Measurements from ENCODE around the gene ATG10. TPM values are rescaled to one million over a fixed set of nuclear protein-coding genes. Genes with fewer than 3 reads are reported as not detected.

ATG10 gene
- total and polyA plus RNA-seq, 2 of the 8 experiments (the other 6 are each of a cell fraction or from before 2014, with no cell fraction given): 3.7 to 8.8 TPM

GRCh38 chr5:82255844-82256243 is 284.0 kb downstream of the ATG10 start:
- Histone ChIP-seq H3K36me3 (ENCODE audit: control insufficient read depth in 2 of 4, insufficient read depth in 4 of 4, low read length in 3 of 4) (no peaks in the 10 kb centered on the region), H3K18ac (ENCODE audit: extremely low read depth, low read length) (no peak overlapping the region), H3K4me1 (replicated peaks in 1 of 4; ENCODE audit: control insufficient read depth in 3 of 4, insufficient read depth in 4 of 4, low read length in 3 of 4) (peaks cover 0 to 14% (median 6%) of the 10 kb centered on the region in 4 experiments), H2AK5ac (ENCODE audit: low read depth, low read length) (no peak overlapping the region), H2BK12ac (ENCODE audit: low read depth, low read length) (no peak overlapping the region), H4K5ac (ENCODE audit: insufficient read length, low read depth, low read length) (no peak overlapping the region), H3K4ac (replicated peaks; ENCODE audit: insufficient read length, low read depth, low read length) (no peak overlapping the region), H3K4me3 (ENCODE audit: extremely low read depth in 1 of 4, insufficient read depth in 2 of 4, low read depth in 3 of 4, low read length in 4 of 4) (no peak overlapping the region), H3K27ac (ENCODE audit: low read depth, low read length) (no peak overlapping the region), H2BK120ac (replicated peaks; ENCODE audit: low read depth, low read length) (no peak overlapping the region), H2BK15ac (ENCODE audit: low read length) (0 out of 2 replicates have a peak overlapping the region, but pooled peaks have one; percentile 48), H3K14ac (ENCODE audit: insufficient read length) (no peak overlapping the region), H4K91ac (replicated peaks; ENCODE audit: insufficient read length, low read length) (no peak overlapping the region), H4K8ac (ENCODE audit: extremely low read depth, insufficient read depth, low read length) (no peak overlapping the region), H3K79me2 (ENCODE audit: control insufficient read depth in 1 of 2, insufficient read depth in 2 of 2, low read length in 2 of 2) (no peaks in the 10 kb centered on the region), H3K27me3 (replicated peaks in 1 of 4; ENCODE audit: control insufficient read depth in 3 of 4, extremely low read depth in 1 of 4, insufficient read depth in 3 of 4, low read length in 3 of 4) (no peaks in the 10 kb centered on the region), H3K9me3 (ENCODE audit: insufficient read depth in 2 of 2, low read depth in 1 of 2, low read length in 1 of 2) (no peaks in the 10 kb centered on the region), H3K23ac (ENCODE audit: insufficient read length) (no peak overlapping the region), H2BK5ac (ENCODE audit: low read depth, low read length) (no peak overlapping the region), H3K79me1 (ENCODE audit: low read depth, low read length) (no peaks in the 10 kb centered on the region), H4K20me1 (replicated peaks in 1 of 2; ENCODE audit: control insufficient read depth in 1 of 2, insufficient read depth in 2 of 2, low read length in 2 of 2) (no peaks in the 10 kb centered on the region), H3K9ac (replicated peaks in 1 of 4; ENCODE audit: extremely low read depth in 1 of 4, low read depth in 3 of 4, low read length in 3 of 4) (no peak overlapping the region), H3K4me2 (ENCODE audit: insufficient read depth in 1 of 2, low read depth in 2 of 2, low read length in 2 of 2) (no peak overlapping the region), H2AFZ (ENCODE audit: low read length) (no peak overlapping the region), H3K56ac (replicated peaks; ENCODE audit: insufficient read length, low read depth, low read length) (no peak overlapping the region), H3K23me2 (ENCODE audit: low read depth, low read length) (no peaks in the 10 kb centered on the region), H2BK20ac (ENCODE audit: low read length) (no peak overlapping the region)
- CTCF ChIA-PET (ENCODE audit: partially characterized antibody): interaction anchor here (1.3 to 5.6 kb wide), 5 partner anchors 9 to 42 kb away, joined by 4 to 37 read pairs (median 4); no protein-coding TSS in a partner anchor
- TF ChIP-seq NANOG (IDR thresholded peaks at IDR 0.05; ENCODE audit: insufficient read depth, low read depth, low read length, poor library complexity, severe bottlenecking): no peak
- TF ChIP-seq JUN (IDR thresholded peaks at IDR 0.05; ENCODE audit: low read depth, low read length): no peak
- TF ChIP-seq USF2 (IDR thresholded peaks at IDR 0.05; ENCODE audit: low read length): no peak
- no peak for TF ChIP-seq NRF1 (IDR thresholded peaks at IDR 0.05; ENCODE audit: low read depth, low read length)
- no peak for TF ChIP-seq POLR2A (IDR thresholded peaks at IDR 0.05; ENCODE audit: control extremely low read depth in 1 of 2, low read depth in 2 of 2, low read length in 2 of 2)
- no peak for TF ChIP-seq SP2 (IDR thresholded peaks at IDR 0.05; ENCODE audit: low read length)
- TF ChIP-seq RFX5 (IDR thresholded peaks at IDR 0.05; ENCODE audit: borderline replicate concordance, low read depth, low read length): no peak
- no peak for TF ChIP-seq EP300 (IDR thresholded peaks at IDR 0.05; ENCODE audit: borderline replicate concordance in 1 of 2, low read depth in 2 of 2, low read length in 2 of 2)
- TF ChIP-seq TAF7 (optimal IDR thresholded peaks at IDR 0.05; ENCODE audit: borderline replicate concordance, low read depth, low read length): no peak
- TF ChIP-seq PHF8 (conservative IDR thresholded peaks at IDR 0.05; ENCODE audit: low read depth, low read length): no peak
- TF ChIP-seq ASH2L (IDR thresholded peaks at IDR 0.05; ENCODE audit: low read length): no peak
- TF ChIP-seq KDM4A (IDR thresholded peaks at IDR 0.05; ENCODE audit: low read depth, low read length, severe bottlenecking): no peak
- TF ChIP-seq CHD1 (IDR thresholded peaks at IDR 0.05; ENCODE audit: low read depth, low read length): no peak
- DNase-seq (ENCODE audit: low read depth in 1 of 2, low spot score in 2 of 2) (no peak), FAIRE-seq (no peak)
- WGBS, 2 experiments (ENCODE audit: extremely low coverage in 1 of 2, insufficient coverage in 1 of 2, insufficient read length in 1 of 2, insufficient replicate concordance in 2 of 2, low coverage in 1 of 2, low lambda C conversion rate in 2 of 2, missing lambda C conversion rate in 1 of 2): 89% methylated on average over 1 of the region's 1 CpG; no CpG with 5 or more reads in 1 of the 2 experiments
- POLR2A ChIA-PET (ENCODE audit: partially characterized antibody): interaction anchor here (1.1 to 5.5 kb wide), 4 partner anchors 9 to 22 kb away, joined by 3 to 42 read pairs (median 11); partner anchors contain the start of gene RPS23

Measured in H1 (cell line).